GM12892 (cell line): ENCODE data around the gene GALNTL6.

Experiments
- DNase-seq: peaks from one replicate; pipeline ENCODE4 v3.0.0; 2011; ENCODE audit not compliant: insufficient read length
- FAIRE-seq: peaks from 2 replicates; lab custom pipeline; 2011; peaks lifted over from hg19 to GRCh38; lab: Jason Lieb, UNC
- POLR2A ChIP-seq: IDR thresholded peaks from 2 replicates; pipeline ENCODE4 v1.6.1; 2011; ENCODE audit warnings: low read depth, low read length, control low read depth
- POLR2AphosphoS5 ChIP-seq: IDR thresholded peaks from 2 replicates; pipeline ENCODE4 v1.6.1; 2011; ENCODE audit warnings: low read depth, low read length, control low read depth
- TAF1 ChIP-seq: IDR thresholded peaks from 2 replicates; pipeline ENCODE4 v1.6.1; 2011; ENCODE audit warnings: low read depth, mild to moderate bottlenecking, control low read depth, low read length, borderline replicate concordance

Gene GALNTL6

DNA sequence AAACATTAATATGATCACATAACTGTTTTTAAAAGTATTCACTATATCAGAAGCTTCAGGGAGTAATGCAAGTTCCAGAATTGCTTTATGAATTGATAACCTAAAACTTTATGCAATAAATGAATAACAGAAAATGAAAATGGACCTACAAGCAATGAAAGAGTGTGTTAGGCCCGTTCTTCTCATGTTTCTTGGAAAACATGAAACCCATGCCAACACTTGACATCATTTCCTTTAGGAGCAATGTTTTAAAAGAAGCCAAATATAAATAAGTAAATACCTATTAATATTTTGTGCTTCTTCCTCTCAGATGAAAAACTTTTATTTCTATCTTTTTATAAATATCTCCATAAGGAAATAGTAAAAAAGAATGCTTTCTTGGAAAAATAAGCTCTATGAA, 1232.4 kb downstream of the GALNTL6 start:
- FAIRE-seq (no peak), DNase-seq (no peak)
- TF ChIP-seq POLR2AphosphoS5: no peak
- TF ChIP-seq TAF1: no peak
- no peak for TF ChIP-seq POLR2A

DNA sequence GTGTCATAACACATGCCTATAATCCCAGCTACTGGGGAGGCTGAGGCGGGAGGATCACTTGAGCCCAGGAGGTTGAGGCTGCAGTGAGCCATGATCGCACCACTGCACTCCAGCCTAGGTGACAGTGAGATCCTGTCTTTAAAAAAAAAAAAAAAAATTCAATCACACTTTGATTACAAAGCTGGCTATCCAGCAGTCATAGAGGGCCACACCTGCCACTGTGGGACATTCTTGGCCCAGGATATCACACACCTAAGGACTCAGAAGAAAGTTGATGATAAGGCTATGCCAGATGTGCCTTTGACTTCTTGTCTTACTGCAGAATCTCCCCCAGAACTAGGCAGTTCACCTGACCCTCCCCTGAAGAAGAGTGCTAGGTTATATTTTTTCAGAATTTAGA, 1232.9 kb downstream of the GALNTL6 start:
- FAIRE-seq (no peak), DNase-seq (no peak)
- TF ChIP-seq POLR2AphosphoS5: no peak
- no peak for TF ChIP-seq POLR2A
- TF ChIP-seq TAF1: no peak

- TF ChIP-seq TAF1 (no peak), POLR2A (no peak), POLR2AphosphoS5 (no peak)
- no peak for FAIRE-seq
- DNase-seq: no peak
These were observed 1233.6 kb downstream of the GALNTL6 start for GRCh38 chr4:173046818-173047217.

GRCh38 chr4:173051232-173051631, 1238.0 kb downstream of the GALNTL6 start:
- TF ChIP-seq POLR2A (no peak), TAF1 (no peak), POLR2AphosphoS5 (no peak)
- DNase-seq (no peak), FAIRE-seq (no peak)

GRCh38 chr4:173051716-173052115, 1238.5 kb downstream of the GALNTL6 start:
- DNase-seq (no peak), FAIRE-seq (no peak)

DNA sequence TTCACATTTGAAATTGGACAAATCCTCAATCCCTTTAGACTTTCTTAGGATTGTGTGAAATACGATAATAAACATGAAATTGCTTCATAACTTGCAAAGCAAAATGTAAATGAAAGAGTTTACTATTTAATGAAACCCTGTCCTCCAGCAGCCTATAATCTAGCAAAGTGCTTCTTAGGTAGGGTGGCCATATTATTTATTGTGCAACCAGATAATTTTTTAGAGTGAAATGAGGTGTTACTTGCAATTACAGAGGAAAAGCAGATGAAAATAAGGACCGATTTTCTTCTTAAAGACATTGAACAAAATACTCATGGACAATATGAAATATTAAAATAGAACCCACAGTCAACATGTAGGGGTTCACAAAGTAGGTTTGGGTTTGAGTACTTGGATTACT, 1239.2 kb downstream of the GALNTL6 start:
- no peak for DNase-seq
- TF ChIP-seq TAF1: no peak
- TF ChIP-seq POLR2A: no peak
- no peak for TF ChIP-seq POLR2AphosphoS5
- FAIRE-seq: no peak

More at GRCh38 chr4:173051716-173052115, 1238.5 kb downstream of the GALNTL6 start:
- no peak for TF ChIP-seq POLR2AphosphoS5
- TF ChIP-seq POLR2A: no peak
- no peak for TF ChIP-seq TAF1

- FAIRE-seq (no peak), DNase-seq (no peak)
- TF ChIP-seq TAF1 (no peak), POLR2AphosphoS5 (no peak), POLR2A (no peak)
These were observed 1243.1 kb downstream of the GALNTL6 start for GRCh38 chr4:173056271-173056670.

DNA sequence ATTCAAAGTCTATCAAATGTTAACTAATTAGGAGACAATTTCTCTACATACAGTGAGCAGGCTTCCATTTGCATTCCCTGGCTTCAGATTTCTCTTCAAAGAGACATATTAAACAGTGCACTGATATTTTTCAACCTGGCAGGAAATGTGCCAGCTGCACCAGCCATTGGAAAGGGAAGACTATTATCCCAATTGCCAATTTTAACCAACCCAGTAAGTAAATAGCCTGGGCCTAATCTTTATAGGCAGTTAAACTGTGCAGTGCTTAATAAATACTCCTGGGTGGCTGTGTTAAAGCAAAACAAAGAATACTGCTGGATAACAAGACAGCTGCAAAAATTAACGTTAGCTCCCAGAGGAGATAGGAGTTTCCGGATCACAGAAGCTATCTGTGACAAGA, 1243.5 kb downstream of the GALNTL6 start:
- no peak for TF ChIP-seq POLR2A
- TF ChIP-seq TAF1: no peak
- no peak for TF ChIP-seq POLR2AphosphoS5
- DNase-seq (no peak), FAIRE-seq (no peak)

DNA sequence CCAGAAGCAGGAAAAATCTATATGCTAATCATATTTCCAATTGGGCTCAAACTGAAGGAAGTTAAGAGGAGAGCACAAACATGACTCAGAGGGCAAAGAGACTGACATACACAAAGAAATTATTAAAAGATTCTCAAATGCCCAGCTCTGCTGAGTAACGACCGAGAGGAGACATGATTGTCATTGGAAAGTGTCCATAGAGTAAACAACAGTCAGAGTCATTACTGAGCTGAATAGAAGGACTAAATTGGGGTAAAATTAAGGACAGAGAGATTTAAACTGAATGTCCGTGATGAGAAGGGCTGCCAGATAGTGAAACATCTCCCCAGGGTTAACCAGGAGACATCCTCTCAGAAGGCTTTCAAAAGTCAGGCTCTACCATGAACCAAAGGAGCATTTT, 1244.2 kb downstream of the GALNTL6 start:
- FAIRE-seq: no peak
- no peak for DNase-seq
- TF ChIP-seq POLR2AphosphoS5 (no peak), TAF1 (no peak), POLR2A (no peak)

DNA sequence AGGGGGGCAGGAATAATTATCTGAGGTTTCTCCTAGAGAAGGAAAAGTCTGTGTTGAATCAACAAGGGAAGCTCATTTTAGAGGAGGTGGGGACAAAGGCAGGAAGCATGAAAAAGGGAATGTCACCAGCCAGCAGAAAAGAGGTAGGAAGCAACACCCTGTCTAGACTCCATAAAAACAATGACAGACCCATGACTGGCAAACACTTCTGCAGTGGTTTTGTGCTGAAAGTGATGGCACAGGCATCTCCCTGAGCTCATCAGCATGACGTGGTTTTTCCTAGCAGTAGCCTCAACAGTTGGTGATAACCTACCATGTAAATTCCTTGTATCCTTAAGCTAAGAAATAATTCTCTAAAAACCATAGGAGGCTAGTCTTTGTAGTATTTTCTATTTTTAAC, 1244.7 kb downstream of the GALNTL6 start:
- DNase-seq: no peak
- TF ChIP-seq POLR2A: no peak
- no peak for TF ChIP-seq POLR2AphosphoS5
- no peak for TF ChIP-seq TAF1
- no peak for FAIRE-seq

DNA sequence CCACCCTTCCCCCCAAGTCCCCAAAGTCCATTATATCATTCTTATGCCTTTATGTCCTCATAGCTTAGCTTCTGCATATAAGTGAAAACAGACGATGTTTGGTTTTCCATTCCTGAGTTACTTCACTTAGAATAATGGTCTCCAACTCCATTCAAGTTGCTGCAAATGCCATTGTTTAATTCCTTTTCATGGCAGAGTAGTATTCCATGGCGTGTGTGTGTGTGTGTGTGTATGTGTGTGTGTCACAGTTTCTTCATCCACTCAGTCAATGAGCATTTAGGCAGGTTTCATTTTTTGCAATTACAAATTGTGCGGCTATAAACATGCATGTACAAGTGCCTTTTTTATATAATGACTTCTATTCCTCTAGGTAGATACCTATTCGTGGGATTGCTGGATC, 1248.0 kb downstream of the GALNTL6 start:
- no peak for DNase-seq
- TF ChIP-seq TAF1 (no peak), POLR2A (no peak), POLR2AphosphoS5 (no peak)
- FAIRE-seq: no peak

- no peak for FAIRE-seq
- TF ChIP-seq POLR2A (no peak), TAF1 (no peak), POLR2AphosphoS5 (no peak)
- DNase-seq: no peak
These were observed 1260.8 kb downstream of the GALNTL6 start for GRCh38 chr4:173073939-173074500.

DNA sequence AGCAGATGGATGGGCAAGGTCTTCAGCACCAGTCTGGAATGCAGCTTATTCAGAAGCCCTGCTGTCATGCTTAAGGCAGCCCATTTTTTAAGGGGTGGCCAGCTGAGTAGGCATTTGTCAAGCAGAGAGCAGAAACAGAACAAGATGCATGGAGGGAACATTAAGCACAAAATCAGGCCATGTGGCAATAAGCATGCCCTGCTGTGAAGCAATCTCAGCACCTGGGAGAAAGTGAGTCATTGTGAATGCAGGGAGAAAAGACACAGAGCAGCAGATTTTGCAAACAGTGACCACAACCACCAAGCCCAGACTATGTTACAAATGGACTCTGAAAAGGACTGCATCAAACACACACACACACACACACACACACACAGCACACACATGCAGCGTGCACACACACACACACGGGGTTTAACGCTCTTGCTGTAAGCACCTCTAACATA, 1261.3 kb downstream of the GALNTL6 start:
- TF ChIP-seq TAF1: no peak
- TF ChIP-seq POLR2A: no peak
- TF ChIP-seq POLR2AphosphoS5: no peak
- FAIRE-seq (no peak), DNase-seq (no peak)
